Osteocyte (in vitro differentiated cells): ENCODE results near the gene SLC39A11. TPM values are rescaled to one million over a fixed set of nuclear protein-coding genes. Genes with fewer than 3 reads are reported as not detected.

Experiments
- DNase-seq: peaks from one replicate; pipeline ENCODE4 v3.0.0; 2021; ENCODE audit warnings: mixed read lengths; ENCODE audit not compliant: unreplicated experiment; ENCODE audit errors: extremely low spot score
- H3K27ac Mint-ChIP-seq: one replicate; pipeline ENCODE4 v1.8.0; 2021; ENCODE audit warnings: mild to moderate bottlenecking, mixed read lengths; ENCODE audit not compliant: unreplicated experiment
- H3K27me3 Mint-ChIP-seq: one replicate; pipeline ENCODE4 v1.8.0; 2021; ENCODE audit warnings: mixed read lengths; ENCODE audit not compliant: unreplicated experiment
- H3K36me3 Mint-ChIP-seq: one replicate; pipeline ENCODE4 v1.8.0; 2021; ENCODE audit warnings: mixed read lengths; ENCODE audit not compliant: unreplicated experiment
- H3K4me1 Mint-ChIP-seq: one replicate; pipeline ENCODE4 v1.8.0; 2021; ENCODE audit warnings: mixed read lengths; ENCODE audit not compliant: unreplicated experiment
- H3K4me3 Mint-ChIP-seq: one replicate; pipeline ENCODE4 v1.8.0; 2021; ENCODE audit warnings: mild to moderate bottlenecking, moderate library complexity, mixed read lengths; ENCODE audit not compliant: unreplicated experiment
- H3K9me3 Mint-ChIP-seq: one replicate; pipeline ENCODE4 v1.8.0; 2021; ENCODE audit warnings: mixed read lengths; ENCODE audit not compliant: unreplicated experiment
- CTCF ChIP-seq: fragments of 200-600 bp; sonication (generic); IDR thresholded peaks from 2 replicates; pipeline ENCODE4 v1.5.0; 2021; ENCODE audit warnings: antibody characterized with exemption, mild to moderate bottlenecking, moderate library complexity
- total RNA-seq: library from RNA; stranded (reverse); gene quantifications from 2 replicates; pipeline ENCODE4 v1.2.1, GENCODE V29; 2021

Gene SLC39A11
- total RNA-seq, 1 donor from 2014 or later = 50.2 TPM

DNA sequence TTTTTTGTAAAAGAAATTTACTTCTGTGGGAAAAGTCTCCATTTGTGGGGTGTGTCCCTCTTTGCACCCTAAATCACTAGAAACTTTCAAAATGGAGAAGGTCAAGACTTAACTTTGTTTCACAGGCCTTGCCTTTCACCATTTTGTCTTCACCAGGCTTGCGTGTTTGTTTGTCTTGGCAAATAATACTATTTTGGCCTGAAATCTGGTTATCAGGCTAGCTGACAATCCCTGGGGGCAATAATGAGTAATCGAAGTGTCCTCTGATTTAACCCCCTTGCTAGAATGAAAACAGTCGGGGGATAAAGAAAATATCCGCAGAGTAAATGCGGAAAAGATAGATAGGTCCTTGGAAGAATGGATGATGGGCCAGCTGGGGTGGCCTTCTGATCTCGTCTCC lies 34.5 kb downstream of the SLC39A11 start:
- no peaks in the 10 kb centered on the region for H3K27me3 Mint-ChIP-seq
- peaks cover 4% of the 10 kb centered on the region for H3K36me3 Mint-ChIP-seq
- DNase-seq = no peak
- no peak overlapping the region for H3K4me3 Mint-ChIP-seq
- no peaks in the 10 kb centered on the region for H3K9me3 Mint-ChIP-seq
- peak overlapping the region; percentile 71 for H3K27ac Mint-ChIP-seq
- TF ChIP-seq CTCF = no peak
- H3K4me1 Mint-ChIP-seq = peaks cover 39% of the 10 kb centered on the region

DNA sequence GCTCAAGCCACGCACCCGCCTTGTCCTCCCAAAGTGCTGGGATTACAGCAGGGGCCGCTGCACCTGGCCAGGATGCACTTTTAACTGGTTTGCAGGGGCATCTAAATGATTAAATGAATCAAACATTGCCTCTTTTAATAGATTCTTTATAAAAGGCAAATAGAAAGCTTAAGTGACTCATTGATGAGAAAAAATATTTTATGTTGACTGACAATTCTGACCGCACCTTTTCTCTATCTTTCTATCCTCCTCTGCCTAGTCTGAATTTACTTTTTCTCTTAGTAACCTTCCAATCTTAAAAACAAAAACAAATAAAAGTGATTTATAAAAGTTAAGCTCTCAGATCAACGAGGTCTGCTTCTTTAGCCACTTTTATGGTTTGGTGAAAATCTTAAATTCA lies 35.3 kb downstream of the SLC39A11 start:
- Mint-ChIP-seq H3K27me3 (no peaks in the 10 kb centered on the region), H3K27ac (peak overlapping the region; percentile 23), H3K4me3 (no peak overlapping the region), H3K4me1 (peaks cover 42% of the 10 kb centered on the region), H3K9me3 (no peaks in the 10 kb centered on the region), H3K36me3 (peaks cover 4% of the 10 kb centered on the region)
- no peak for DNase-seq
- TF ChIP-seq CTCF = no peak

GRCh38 chr17:73052923-73053322 lies 39.6 kb downstream of the SLC39A11 start:
- Mint-ChIP-seq H3K27ac (no peak overlapping the region), H3K9me3 (no peaks in the 10 kb centered on the region), H3K27me3 (no peaks in the 10 kb centered on the region), H3K4me3 (no peak overlapping the region), H3K4me1 (peaks cover 45% of the 10 kb centered on the region), H3K36me3 (peaks cover 20% of the 10 kb centered on the region)
- TF ChIP-seq CTCF = no peak
- no peak for DNase-seq

- no peak for TF ChIP-seq CTCF
- Mint-ChIP-seq H3K27me3 (no peaks in the 10 kb centered on the region), H3K36me3 (peaks cover 20% of the 10 kb centered on the region), H3K4me1 (peaks cover 42% of the 10 kb centered on the region), H3K27ac (no peak overlapping the region), H3K4me3 (no peak overlapping the region), H3K9me3 (no peaks in the 10 kb centered on the region)
- no peak for DNase-seq
Observed at GRCh38 chr17:73050797-73051196, 41.7 kb downstream of the SLC39A11 start.

GRCh38 chr17:73048170-73048569 lies 44.3 kb downstream of the SLC39A11 start:
- Mint-ChIP-seq H3K4me3 (no peak overlapping the region), H3K9me3 (no peaks in the 10 kb centered on the region), H3K36me3 (peaks cover 18% of the 10 kb centered on the region), H3K27ac (no peak overlapping the region), H3K4me1 (peaks cover 59% of the 10 kb centered on the region), H3K27me3 (no peaks in the 10 kb centered on the region)
- no peak for DNase-seq
- no peak for TF ChIP-seq CTCF
